Measurements from ENCODE around the gene DHRS7C. TPM values are rescaled to one million over a fixed set of nuclear protein-coding genes. Genes with fewer than 3 reads are reported as not detected.

DHRS7C gene, protein sequence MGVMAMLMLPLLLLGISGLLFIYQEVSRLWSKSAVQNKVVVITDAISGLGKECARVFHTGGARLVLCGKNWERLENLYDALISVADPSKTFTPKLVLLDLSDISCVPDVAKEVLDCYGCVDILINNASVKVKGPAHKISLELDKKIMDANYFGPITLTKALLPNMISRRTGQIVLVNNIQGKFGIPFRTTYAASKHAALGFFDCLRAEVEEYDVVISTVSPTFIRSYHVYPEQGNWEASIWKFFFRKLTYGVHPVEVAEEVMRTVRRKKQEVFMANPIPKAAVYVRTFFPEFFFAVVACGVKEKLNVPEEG
- total RNA-seq, result not detected in 2 replicates

DNA sequence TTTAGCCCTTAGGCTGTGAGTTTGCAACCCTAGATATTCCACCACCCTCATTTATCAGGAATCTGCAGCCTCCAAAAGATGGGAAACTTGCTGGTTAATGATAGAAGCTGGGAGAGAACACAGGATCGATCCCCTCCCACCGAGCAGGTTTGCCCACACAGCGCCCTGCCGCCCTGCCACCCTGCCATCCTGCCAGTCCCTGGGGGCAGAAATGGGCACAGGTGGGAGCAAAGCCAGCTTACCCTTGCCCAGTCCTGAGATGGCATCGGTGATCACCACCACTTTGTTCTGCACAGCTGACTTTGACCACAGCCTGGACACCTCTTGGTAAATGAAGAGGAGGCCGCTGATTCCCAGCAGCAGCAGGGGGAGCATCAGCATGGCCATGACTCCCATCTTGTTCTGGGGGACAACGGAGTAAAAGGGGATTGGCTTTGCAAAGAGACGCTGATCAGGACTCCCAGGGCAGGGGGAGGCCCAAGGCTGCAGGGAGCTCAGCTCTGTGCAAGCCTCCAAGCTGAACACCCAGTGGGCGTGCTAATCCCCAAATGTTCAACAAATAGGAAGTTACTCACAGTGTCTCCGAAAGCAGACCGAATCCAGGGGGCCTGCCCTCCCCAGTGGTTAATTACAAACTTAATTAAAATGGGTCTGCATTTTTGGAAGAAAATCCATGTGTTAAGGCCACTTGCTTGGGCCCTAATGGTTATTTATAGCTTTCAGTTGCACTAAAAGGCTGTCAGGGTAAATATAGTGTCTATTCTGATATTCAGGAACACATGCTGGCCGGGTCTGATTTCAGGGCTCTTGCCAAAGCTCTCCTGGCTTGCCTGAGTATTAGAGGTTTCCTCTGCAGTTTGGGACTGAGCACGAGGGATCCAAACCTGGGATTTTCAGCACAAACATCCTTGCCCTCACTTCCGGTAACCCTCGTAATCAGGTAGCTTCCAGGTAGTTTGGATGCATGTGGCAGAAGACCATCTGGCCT is at the start of gene DHRS7C:
TSS of gene DHRS7C (minus strand) at position 704 of the 988 bp plus-strand sequence. CDS start at position 396, 308 bp downstream.
- intact Hi-C loops (cut with micrococcal nuclease), result no loop called here

DNA sequence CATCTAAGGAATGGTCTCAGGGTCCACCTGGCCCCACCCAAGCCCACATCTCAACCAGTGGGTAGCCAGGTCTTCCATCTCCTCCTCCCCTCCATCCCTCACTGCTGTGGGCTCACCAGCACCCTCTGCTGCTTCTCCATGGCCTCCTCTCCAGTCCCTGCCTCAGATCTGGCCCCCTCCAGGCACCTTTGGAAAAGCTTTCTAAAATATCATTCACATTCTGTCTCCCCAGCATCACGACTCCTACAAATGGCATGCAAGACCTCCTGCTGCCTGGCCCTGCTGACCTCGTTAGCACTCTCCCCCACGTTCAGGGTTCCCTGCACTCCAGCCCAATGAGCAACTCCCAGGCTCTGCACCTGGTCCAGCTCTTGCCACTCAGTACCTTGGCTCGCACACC is 48.0 kb upstream of the DHRS7C start:
- intact Hi-C loops (cut with micrococcal nuclease), result no loop called here

DNA sequence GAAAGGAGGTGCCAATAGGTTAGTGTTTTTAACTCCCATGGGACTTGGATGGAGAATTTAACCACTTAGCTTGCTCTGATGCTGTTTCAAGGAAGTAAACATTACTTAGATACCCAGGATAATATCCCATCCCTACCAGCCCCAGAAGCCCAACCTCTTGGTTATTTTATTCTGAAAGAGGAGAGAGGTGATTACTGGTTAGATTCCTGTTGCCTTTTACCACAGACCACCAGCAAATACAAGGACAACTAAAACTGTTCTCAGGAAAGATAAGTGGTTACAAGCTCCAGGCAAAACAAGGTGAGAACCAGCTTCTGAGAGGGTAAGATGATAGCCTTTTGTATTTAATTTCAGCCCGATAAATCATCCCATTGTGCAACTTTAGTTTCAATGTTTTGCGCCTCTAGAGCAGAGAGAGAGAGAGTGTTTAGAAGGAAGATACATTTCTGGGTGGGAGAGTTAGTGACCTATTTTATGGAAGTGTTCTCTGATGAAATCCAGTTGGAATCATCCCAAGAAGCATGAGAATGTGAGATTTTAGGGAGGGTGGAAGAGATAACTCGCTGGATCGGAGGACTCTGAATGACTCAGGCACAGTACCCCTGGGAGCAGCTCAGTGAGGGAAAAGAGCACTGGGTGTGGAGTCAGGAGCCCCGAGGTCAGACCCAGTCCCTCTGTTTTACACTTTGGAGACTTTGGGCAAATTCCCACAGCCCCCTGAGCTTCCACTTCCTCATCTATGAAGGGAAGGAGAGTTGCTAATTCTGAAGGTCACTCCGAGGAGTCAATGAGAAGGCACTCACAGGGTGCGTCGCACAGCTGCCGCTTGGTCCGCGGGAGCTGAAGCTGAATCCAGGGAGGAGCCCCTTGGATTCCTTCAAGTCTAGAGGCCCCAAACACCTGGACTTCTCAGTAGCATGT is 46.4 kb upstream of the DHRS7C start:
- intact Hi-C loops (cut with micrococcal nuclease), result no loop called here

DNA sequence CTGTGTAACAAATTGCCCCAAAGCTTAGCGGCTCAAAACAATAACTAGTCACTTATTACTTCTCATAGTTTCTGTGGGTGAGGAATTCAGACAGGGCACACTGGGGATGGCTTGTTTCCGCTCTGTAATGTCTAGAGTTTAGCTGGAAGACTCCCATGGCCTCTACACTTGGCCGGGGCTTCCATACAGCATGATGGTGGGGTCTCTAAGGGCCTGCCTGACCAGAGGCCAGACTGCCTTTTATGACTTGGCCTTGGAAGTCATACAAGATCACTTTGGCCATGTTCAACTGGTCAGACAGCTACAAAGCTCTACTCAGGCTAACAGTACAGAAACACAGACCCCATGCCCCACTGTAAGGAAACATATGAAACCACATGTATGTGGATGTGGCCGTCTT is 42.5 kb upstream of the DHRS7C start:
- intact Hi-C loops (cut with micrococcal nuclease), result no loop called here

DNA sequence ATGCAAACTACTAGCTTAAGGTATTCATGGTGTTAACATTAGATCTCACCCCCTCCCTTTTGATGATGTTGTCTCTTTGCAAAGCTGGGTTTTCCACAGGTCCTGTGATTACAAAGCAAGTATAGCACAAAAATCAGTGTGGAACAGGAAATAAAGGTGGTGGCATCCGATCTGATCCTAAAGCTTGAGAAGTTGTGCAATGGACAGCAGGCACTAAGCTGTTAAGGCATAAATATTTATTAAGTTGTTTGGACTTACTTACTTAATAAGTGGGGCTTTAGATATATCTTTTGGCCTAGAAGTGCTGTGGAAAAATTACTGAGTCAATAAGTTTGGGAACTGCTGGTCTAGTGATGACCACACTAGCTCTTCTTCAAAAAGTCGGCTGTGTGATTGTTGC is 39.3 kb upstream of the DHRS7C start:
- intact Hi-C loops (cut with micrococcal nuclease), result no loop called here

DNA sequence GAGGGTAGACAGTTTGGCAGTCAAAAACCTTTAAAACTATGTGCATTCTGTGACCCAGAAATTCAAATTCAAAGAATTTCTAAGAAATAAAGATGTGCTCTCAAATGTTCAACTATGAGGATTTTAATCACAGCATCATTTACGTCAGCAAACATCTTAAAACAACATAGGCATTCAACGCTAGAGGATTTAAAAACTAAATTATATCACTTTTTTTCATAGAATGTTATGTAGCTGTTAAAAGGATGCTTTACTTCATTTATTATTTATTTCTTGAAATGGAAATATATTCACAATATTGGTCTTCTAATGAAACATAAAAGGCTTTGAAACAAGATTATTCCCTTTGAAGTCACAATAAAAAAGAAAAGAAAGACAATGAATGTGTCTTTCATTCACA is 38.0 kb upstream of the DHRS7C start:
- intact Hi-C loops (cut with micrococcal nuclease), result no loop called here

DNA sequence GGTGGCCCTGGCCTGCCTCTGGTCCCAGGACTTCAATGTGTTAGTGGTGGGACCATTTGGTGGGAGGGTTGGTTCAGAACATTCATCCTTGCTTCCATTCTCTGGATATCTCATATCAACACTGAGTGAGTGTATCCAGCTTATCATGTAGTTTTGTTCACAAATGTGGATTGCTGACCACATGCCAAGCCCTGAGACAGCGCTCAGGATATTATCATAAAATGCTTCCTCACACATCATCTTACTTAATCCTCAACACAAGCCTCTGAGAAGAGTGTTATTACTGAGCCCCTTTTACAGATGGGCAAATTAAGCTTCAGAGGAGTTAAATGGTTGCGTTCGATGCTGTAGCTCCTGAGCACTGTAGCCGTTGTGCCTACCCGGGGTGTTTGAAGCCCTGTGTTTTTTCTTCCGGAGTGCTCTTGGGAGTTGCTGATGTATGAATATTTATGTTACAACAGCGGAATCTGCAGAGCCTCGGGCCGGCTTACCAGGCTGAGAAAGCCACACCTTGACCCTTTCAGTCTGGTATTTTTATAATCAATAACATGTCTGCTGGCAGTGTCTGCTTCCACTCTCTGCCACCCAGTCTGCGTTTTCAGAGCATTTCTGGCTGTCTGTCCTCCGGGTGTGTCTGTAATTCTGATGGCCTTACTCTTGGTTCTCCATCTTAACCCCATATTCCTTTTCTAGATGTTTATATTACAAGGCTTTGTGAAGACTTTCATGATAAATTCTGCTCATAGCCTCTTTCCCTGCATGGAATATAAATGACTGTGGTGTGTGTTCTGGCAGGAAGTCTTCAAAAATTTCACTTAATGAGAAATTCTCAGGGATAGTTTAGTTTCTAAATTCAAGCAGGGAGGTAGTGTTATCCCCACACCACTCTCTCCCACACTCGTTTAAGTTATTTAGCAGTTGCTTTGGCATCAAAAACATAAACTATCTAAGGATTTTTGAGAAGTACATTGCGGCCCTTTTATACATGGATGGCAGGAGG is 37.2 kb upstream of the DHRS7C start:
- intact Hi-C loops (cut with micrococcal nuclease), result no loop called here

DNA sequence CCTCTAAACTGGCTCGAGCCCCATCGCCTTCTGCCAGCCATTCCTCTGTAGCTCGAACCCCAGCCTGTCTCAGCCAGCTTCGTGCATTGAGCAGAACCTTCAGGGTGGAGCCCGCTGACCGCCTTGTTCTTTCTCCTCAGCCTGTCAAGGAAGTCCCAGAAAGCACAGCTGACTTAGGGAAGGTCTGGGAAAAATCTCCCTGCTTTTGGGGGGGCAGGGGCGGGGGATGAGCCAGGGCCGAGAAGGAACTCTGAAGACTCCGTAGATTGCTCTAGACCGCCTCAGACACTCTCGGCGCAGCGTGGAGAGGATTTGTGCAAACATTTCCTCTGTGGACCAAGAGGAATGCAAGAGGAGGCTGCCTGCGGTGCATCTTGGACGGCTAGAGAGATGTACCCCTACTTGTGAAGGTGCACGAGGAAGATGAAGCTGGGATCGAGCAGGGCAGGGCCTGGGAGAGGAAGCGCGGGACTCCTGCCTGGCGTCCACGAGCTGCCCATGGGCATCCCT is 34.3 kb upstream of the DHRS7C start, which contains the start of gene GLP2R:
TSS of gene GLP2R (plus strand) at position 284 of the 510 bp plus-strand sequence. CDS start at position 424, 140 bp downstream.
- intact Hi-C loops (cut with micrococcal nuclease), result no loop called here

DNA sequence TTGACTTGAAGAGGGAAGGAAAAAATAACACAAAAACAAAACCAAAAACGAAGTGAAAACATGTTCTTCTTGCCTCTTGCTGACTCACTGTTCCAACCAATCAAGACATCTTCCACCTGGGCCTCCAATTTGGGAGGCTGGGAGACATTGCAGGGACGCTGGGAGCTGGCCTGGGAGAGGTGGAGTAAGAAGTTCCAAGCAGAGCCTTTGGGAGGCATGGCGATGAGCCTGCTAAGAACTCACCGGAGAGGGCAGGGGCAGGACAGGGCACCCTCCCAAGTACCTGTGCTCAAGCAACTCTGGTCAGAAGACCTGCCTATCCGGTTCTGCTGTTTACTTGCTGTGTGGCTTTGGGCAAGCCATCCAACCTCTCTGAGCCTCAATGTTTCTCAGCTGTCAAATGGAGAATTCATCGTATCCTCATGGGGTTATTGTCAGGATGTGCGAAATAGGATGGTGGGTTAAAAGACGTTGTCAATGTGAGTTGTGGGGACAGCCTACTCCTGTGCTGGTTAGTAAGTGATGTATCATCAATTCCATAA is 33.5 kb upstream of the DHRS7C start:
- intact Hi-C loops (cut with micrococcal nuclease), result no loop called here

DNA sequence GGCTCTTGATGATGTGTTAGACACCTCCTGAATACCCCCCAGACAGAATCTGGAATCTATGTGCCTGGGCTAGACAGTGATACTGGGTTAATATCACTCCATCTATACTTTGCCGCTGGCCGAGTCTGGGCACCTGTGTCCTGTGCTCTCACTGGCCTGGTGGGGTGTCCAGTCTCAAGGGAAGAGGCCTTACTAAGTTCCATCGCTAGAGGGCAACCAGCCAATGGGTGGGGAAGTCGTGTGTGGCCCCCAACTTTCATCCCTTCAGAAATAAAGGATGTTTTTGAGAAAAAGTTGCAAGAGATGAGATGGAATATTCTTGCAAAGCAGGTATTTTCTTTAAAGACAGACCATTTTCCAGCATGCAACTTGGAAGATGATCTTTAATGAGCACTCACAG is 32.7 kb upstream of the DHRS7C start:
- intact Hi-C loops (cut with micrococcal nuclease), result no loop called here

DNA sequence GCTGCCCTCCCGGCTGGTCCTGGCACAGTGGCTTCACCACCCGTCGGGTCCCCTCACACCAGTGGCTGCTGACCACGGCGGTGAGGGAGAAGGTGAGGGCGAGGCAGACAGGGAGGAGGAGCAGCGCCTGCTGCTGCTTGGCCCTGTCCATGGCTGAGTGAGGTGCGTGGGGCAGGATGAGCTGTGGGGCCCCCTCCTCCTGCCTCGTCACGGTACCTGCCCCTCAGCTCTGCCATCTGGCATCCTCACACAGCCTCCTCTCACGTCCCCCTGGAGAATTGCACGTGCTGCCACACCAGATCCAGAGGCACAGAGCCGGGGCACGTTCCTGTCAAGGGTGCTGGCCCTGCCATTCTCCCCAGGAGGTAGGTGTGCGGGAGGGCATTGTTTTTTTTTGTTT is 30.5 kb upstream of the DHRS7C start, which contains the start of gene GSG1L2:
TSS of gene GSG1L2 (minus strand) at position 159 of the 400 bp plus-strand sequence. CDS start at position 151, 8 bp downstream.
- intact Hi-C loops (cut with micrococcal nuclease), result no loop called here

DNA sequence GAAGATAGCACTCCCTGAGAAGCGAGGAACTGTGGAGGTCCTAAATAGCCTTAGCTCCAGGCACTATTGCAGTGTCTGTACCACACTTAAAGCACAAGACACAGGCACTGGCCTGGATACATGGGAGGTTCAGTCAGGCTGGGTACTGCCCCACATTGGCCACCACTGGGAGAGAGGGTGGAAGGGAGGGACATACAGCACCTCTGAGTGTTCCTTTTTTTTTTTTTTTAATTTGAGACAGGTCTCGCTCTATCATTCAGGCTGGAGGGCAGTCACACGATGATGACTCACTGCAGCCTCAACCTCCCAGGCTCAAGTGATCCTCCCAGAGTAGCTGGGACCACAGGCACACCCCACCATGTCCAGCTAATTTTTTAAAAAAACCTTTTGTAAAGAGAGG is 29.1 kb upstream of the DHRS7C start:
- intact Hi-C loops (cut with micrococcal nuclease), result no loop called here

DNA sequence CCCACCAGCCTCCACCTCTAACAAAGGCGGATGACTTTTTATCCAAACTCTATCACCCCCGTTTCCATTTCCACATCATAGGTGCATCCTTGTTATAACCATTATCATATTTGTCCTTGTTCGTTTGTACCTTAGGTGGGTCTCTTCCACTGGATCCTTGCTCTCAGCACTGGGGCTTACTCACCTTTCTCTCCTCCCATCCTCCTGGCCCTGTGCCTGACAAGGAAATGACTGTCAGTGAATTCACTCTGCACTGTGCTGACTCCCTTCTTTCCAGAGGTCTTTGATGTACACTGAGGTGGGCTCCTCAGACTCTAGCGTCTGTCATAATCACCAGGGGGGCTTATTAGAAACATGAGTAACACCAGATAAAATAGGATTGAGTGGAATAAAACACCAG is 27.4 kb upstream of the DHRS7C start:
- intact Hi-C loops (cut with micrococcal nuclease), result no loop called here

DNA sequence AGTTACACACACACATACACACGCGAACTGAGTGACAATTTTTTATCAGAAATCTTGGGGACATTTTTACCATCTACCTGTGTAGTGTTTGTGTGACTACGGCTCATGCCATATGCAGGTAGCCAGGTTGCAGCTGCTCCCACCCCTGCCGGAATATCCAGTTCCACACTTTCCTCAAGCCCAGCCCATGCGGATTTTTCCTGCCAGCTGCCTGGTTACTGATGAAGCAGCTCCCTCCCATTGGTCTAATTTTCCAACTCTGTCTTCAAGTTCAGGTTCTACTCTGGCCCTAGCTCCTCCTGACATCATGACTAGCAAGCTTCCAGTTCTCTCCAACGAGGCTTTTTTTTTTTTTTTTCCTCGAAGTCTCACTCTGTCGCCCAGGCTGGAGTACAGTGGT is 25.7 kb upstream of the DHRS7C start:
- intact Hi-C loops (cut with micrococcal nuclease), result no loop called here

DNA sequence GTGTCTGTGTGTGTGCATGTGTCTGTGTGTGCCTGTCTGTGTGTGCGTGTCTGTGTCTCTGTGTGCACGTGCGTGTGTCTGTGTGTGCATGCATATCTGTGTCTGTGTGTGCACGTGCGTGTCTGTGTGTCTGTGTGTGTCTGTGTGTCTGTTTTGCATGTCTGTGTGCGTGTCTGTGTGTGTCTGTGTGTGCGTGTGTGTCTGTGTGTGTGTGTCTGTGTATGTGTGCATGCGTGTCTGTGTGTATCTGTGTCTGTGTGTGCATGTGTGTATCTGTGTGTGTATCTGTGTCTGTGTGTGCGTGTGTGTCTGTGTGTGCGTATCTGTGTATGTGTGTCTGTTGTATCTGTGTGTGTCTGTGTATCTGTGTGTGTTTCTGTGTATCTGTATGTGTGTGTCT is 25.1 kb upstream of the DHRS7C start:
- intact Hi-C loops (cut with micrococcal nuclease), result no loop called here

DNA sequence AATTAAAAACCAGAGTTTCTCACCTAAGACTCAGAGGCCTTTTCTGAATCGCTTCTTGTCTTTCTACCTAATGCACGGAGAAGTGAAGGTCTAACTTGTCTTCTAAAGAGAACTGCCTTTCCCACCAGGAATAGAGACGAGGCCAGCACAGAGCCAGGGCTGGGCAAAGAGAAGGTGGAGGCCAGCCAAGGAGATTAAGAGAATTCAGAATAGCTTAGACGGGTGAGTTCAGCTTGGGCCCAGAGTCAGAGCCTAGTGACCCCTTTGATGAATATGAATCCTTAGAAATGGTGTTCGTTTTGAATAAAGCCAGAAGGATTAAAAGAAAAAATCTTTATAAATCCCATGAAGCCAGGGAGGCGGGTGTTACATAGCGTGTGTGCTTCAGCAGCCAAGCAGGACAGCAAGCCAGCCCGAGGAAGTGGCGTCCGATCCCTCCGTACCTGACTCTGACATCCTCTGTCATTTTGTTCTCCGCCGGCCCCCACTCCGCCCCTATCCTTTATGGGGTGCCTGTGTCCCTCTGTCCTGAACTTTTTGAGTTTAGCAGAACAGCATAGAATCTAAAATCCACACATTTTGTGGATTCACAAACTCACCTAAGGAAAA is 23.0 kb upstream of the DHRS7C start:
- intact Hi-C loops (cut with micrococcal nuclease), result no loop called here

DNA sequence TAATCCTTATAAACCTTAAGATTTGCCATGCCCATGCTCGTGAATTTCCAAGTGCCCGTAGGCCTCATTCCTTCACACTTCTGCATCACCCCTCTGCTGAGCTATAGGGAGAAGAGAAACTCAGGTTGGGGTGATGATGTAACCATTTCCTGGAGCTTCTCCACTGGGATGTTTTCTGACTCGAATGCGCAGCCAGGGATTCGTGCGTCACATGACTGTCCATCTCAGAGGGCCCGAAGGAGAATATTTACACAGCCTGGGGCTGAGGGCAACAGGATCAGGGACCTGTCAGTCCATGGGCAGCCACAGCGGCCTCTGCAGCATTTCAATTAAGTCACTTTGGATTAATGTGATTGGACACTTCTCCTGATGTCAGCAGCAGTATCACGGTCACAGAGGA is 21.8 kb upstream of the DHRS7C start:
- intact Hi-C loops (cut with micrococcal nuclease), result no loop called here

DNA sequence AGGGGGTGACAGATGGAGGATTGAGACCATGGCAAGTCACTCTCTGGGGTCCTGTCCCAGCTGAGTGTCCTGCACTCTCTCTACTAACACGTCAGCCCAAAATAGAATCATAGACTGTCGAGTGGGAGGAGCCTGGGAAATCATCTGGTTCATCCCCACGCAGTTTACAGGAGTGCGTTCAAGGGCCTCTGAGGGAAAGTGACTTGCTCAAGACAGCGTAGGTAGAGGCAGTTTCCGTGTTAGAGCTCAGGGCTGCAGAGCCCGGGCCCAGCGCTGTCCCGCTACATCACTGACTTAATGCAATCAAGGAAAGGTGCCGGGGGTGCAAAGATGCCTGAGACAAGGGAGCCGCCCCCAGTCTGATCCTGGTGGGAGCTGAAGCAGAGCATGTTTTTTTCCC is 20.1 kb upstream of the DHRS7C start:
- intact Hi-C loops (cut with micrococcal nuclease), result no loop called here

DNA sequence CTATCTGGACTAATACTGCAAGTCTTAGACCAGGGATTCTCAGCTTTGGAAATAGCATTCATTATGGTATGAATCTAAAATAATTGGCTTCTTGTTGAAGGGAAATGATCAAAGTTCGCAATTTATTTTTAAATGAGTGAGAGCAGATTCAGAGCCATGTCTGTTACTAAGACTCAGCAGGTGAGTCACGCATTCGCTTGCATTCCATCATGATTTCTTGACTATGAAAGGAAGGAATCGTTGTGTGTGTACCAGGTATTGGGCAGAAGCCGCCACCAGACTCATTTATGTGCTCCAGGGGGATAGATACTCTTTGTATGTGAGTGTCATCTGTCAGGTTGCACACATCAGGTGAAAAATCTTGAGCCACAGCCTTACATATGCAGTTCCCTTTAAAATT is 19.7 kb upstream of the DHRS7C start:
- intact Hi-C loops (cut with micrococcal nuclease), result no loop called here
